GM12878 (cell line): Measurements from ENCODE around the gene TOMM5. TPM values are rescaled to one million over a fixed set of nuclear protein-coding genes. Genes with fewer than 3 reads are reported as not detected.

ENCODE experiments used
- ATF2 ChIP-seq: IDR thresholded peaks from 2 replicates; pipeline ENCODE4 v1.6.1; 2012; ENCODE audit warnings: low read length, inconsistent platforms
- BCL3 ChIP-seq: IDR thresholded peaks from 2 replicates; pipeline ENCODE4 v1.6.1; 2011; ENCODE audit warnings: borderline replicate concordance, low read depth, mild to moderate bottlenecking, moderate library complexity, low read length; ENCODE audit not compliant: insufficient read depth, poor library complexity, severe bottlenecking
- CHD4 ChIP-seq: fragments of 200-600 bp; sonication (generic); IDR thresholded peaks from 2 replicates; pipeline ENCODE4 v1.6.1; 2016; ENCODE audit warnings: mild to moderate bottlenecking
- CUX1 ChIP-seq: IDR thresholded peaks from 2 replicates; pipeline ENCODE4 v1.6.1; 2012; ENCODE audit warnings: improper control_type of control experiment, low read depth, low read length; ENCODE audit not compliant: insufficient replicate concordance
- E2F8 ChIP-seq: fragments of 450-650 bp; IDR thresholded peaks from 2 replicates; pipeline ENCODE4 v1.6.1; 2018; ENCODE audit warnings: mild to moderate bottlenecking, low read depth, moderate library complexity; ENCODE audit not compliant: partially characterized antibody
- E4F1 ChIP-seq: fragments of 450-650 bp; IDR thresholded peaks from 2 replicates; pipeline ENCODE4 v1.6.1; 2018; ENCODE audit warnings: borderline replicate concordance, mild to moderate bottlenecking; ENCODE audit not compliant: partially characterized antibody
- HDGF ChIP-seq: fragments of 450-650 bp; IDR thresholded peaks from 2 replicates; pipeline ENCODE4 v1.6.1; 2016; ENCODE audit warnings: antibody characterized with exemption
- LARP7 ChIP-seq: fragments of 450-650 bp; IDR thresholded peaks from 2 replicates; pipeline ENCODE4 v1.6.1; 2017; ENCODE audit warnings: mild to moderate bottlenecking
- NR2C2 ChIP-seq: IDR thresholded peaks from 2 replicates; pipeline ENCODE4 v1.6.1; 2011; ENCODE audit warnings: borderline replicate concordance, low read depth; ENCODE audit not compliant: control insufficient read depth, insufficient read length
- PAX8 ChIP-seq: fragments of 450-650 bp; IDR thresholded peaks from 2 replicates; pipeline ENCODE4 v1.6.1; 2017; ENCODE audit warnings: mild to moderate bottlenecking, moderate library complexity
- SPI1 ChIP-seq: IDR thresholded peaks from 2 replicates; pipeline ENCODE4 v1.6.1; 2011; ENCODE audit warnings: low read depth, mild to moderate bottlenecking, low read length, moderate library complexity, borderline replicate concordance; ENCODE audit not compliant: insufficient read depth
- SREBF1 ChIP-seq: IDR thresholded peaks from 2 replicates; pipeline ENCODE4 v1.6.1; 2012; ENCODE audit warnings: mild to moderate bottlenecking, low read length
- ZNF207 ChIP-seq: fragments of 450-650 bp; IDR thresholded peaks from 2 replicates; pipeline ENCODE4 v1.6.1; 2014; ENCODE audit warnings: antibody characterized with exemption, mild to moderate bottlenecking, borderline replicate concordance
- ZNF274 ChIP-seq: IDR thresholded peaks from one replicate; pipeline ENCODE4 v1.8.0; 2011; ENCODE audit not compliant: insufficient read length, insufficient read depth
- polyA plus RNA-seq, 11 experiments: library from polyadenylated mRNA; depleted of rRNA in 4 of 11; unstranded in 6 of 11; stranded (reverse) in 5 of 11; fragments of >200 nt; fragmentation: Nextera tagmentation in 4 of 11; fragmentation: Illumina TruSeq in 1 of 11; extraction: Ambion mirVana in 4 of 11; extraction: Trizol in 1 of 11; gene quantifications; 1 replicate in 1 of 11; 2 replicates in 10 of 11; pipeline versions ENCODE4 v1.2.1 to v1.2.3, GENCODE V29; 2011 to 2016; ENCODE audit warnings: inconsistent platforms in 2 of 11, missing spikeins in 2 of 11, low read depth in 1 of 11
- total RNA-seq, 4 experiments: library from RNA; depleted of rRNA in 3 of 4; stranded (reverse); fragments of >200 nt in 3 of 4; fragmentation: Illumina TruSeq in 1 of 4; extraction: Trizol in 1 of 4; gene quantifications; 2 replicates each; pipeline versions ENCODE4 v1.2.1 to v1.2.3, GENCODE V29; 2013 to 2021

TOMM5 gene
- total and polyA plus RNA-seq, 10 of the 15 experiments (the other 5 are each of a cell fraction or from before 2014, with no cell fraction given), result 152 to 1,143 (median 351) TPM

GRCh38 chr9:37565661-37566618 lies 26.5 kb downstream of the TOMM5 start (continued):
- TF ChIP-seq ATF2 (no peak; the same call in 1 of the 2 replicates), ZNF207 (no peak), HDGF (no peak), LARP7 (no peak), NR2C2 (no peak), BCL3 (no peak), E4F1 (no peak), CUX1 (no peak), ZNF274 (no peak), PAX8 (no peak), SPI1 (no peak), CHD4 (no peak), SREBF1 (no peak), E2F8 (no peak)
